UCSD-AML1 (cell line): ENCODE results near the gene CD38.
"Not testable (repeated sequence)": the region's sequence is repeated elsewhere in the genome, so short reads cannot be mapped to it uniquely, and the experiment has no call there.

Experiments
- DNase-seq: peaks from one replicate; lab custom pipeline; 2025; ENCODE audit not compliant: unreplicated experiment; lab: John Stamatoyannopoulos, UW

CD38 gene

DNA sequence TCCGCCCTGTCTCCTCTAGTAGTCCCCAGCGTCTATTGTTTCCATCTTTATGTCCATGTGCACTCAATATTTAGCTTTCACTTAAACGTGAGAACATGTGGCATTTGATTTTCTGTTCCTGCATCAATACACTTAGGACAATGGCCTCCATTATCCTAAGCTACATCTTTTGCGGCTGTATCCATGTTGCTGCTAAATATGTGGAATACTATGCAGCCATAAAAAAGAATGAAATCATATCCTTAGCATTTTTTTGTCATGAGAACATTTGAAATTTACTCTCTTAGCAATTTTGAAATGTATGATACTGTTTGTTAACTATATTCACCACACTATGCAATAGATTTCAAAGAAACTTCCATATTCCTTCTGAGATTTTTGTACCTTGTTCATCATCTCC is 19.8 kb upstream of the CD38 start:
- no peak for DNase-seq

DNA sequence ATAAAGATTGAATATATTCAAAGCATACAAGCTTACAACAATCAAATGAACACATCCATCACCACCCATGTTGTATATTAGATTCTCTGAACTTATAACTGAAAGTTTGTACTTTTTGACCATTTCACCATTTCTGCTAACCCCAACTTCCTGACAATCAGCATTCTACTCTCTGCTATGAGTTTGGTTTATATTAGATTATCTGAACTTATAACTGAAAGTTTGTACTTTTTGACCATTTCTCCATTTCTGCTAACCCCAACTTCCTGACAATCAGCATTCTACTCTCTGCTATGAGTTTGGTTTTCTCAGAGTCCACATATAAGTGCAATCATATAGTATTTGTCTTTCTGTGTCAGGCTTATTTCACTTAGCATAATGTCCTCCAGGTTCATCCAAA is 15.7 kb upstream of the CD38 start:
- not testable (repeated sequence) for DNase-seq

DNA sequence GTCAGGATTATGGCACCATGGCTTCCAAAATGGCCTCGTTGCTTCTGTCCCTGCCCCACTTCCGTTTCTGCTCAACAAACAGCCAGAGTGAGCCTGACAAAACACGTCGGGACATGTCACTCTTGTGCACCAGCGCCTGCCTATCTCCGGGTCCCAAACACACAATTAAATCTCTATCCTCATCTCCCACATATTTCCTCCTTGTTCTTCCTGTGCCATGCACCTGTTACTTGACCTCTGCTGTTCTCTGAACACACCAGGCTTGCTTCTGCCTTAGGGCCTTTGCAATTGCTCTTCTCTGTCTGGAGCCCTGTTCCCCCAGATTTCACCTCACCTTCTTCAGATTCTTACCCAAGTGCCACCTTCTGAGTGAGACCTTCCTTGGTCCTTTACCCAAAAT is 12.7 kb upstream of the CD38 start:
- peak; percentile 24 for DNase-seq

DNA sequence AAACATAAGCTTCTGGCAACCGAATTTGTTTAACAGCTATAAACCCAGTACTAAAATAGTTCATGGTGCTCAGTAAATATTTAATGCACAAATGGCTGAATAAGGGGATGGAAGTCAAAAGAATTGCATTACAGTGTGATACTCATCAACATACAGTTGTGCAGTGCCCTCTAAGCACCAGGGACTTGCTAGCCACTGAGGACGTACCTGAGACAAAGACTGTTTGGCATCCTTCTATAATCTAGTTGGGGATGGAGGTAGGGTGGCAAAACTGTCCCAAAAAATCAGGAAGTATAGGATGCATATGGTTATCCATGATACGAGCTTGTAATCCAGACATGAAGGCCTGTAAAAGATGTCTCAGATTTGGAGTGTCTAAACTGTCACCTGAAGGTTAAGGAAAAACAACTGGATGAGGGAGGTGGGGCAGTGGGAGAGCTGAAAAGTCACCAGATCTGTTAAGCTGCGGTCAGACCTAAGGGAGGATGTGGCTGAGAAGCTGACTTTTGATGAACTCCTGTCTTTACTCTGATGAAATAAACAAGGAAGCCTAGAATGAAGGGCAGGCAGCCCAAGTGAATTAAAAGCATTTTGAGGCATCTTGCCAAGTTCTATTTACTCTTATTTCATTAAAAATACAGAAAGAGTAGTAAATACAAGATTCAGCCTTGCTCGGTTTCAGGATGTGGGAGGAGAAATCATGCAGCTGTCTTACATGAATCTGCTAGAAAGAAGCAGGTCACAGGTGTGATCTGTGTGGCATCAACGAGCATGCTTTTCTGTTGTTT is 12.0 kb upstream of the CD38 start:
- DNase-seq, result no peak

DNA sequence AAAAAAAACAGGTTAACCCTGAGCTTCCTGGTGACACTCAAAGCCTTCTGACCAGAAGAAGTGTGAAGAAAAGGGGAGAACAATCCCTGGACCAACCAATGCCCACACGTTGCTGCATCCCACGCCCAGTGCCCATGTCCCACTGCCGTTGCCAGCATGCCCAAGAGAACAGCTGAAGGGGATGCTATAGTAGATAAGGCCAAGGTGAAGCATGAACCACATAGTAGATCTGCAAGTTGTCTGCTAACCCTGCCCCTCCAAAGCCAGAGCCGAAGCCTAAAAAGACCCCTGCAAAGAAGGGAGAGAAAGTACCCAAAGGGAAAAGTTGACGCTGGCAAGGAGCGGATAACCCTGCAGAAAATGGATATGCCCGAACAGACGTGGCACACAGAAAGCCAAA is 11.3 kb upstream of the CD38 start:
- DNase-seq, result no peak

GRCh38 chr4:15769202-15769601 is 8.9 kb upstream of the CD38 start:
- no peak for DNase-seq

GRCh38 chr4:15771216-15772058 is 6.7 kb upstream of the CD38 start:
- DNase-seq, result no peak

DNA sequence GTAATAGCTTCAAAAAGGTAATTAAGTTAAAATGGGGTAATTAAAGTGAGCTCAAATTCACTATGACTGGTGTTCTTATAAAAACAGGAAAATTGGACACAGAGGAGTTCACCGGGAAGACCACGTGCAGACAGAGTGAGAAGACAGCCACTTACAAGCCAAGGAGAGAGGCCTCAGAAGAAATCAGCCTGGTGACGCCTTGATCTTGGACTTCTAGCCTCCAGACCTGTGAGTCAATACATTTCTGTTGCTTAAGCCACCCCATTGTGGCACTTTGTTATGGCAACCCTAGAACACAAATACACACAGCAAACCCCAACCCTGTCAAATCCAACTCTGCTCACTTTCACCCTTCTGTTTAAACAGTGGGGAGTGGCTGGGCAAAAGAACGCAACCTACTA is 4.1 kb upstream of the CD38 start:
- no peak for DNase-seq

DNA sequence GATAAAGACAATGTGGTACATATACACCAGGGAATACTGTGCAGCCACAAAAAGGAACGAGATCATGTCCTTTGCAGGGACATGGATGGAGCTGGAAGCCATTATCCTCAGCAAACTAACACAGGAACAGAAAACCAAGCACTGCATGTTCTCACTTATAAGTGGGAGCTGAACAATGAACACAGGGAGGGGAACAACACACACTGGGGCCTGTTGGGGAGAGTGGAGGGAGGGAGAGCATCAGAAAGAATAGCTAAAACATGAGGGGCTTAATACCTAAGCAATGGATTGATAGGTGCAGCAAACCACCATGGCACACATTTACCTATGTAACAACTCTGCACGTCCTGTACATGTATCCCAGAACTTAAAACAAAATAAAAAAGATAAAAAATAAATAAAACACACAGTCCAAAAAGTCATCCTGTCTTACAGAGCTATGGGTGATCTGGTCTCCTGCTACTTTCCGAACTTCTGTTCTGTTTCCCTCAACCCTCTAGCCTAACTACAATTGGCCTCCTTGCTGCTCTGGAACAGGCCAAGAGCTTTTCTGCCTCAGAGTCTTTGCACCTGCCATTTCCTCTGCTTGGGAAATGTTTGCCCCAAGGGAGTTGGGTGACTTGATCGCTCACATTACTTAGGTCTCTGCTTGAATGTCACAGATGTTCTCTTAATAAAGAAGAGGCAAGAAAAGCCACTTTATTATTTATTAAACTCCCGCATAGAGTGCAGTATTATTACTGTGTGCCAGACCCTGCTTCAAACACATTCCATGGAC is 1.1 kb upstream of the CD38 start:
- DNase-seq, result no peak

GRCh38 chr4:15777697-15778288 is 335 bp upstream of the CD38 start:
- no peak for DNase-seq

DNA sequence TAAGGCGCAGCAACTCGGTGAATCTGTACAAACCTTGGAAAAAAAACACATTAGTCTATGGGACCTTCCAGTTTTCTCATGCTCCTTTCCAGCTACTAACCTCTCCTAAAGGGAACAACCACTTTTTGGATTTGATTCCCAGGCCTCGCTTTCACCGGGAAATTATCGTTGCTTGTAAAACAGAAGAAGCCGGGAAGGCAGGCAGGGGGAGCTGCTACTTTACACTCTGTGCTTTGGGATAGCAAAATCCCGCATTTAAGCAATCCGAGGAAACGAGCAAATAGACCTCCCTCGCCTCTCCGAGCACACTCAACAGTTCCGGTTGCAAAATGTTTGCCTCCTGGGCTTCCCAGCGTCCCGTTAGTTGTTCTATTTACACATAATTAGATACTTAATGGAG is 1.2 kb downstream of the CD38 start:
- DNase-seq, result no peak

DNA sequence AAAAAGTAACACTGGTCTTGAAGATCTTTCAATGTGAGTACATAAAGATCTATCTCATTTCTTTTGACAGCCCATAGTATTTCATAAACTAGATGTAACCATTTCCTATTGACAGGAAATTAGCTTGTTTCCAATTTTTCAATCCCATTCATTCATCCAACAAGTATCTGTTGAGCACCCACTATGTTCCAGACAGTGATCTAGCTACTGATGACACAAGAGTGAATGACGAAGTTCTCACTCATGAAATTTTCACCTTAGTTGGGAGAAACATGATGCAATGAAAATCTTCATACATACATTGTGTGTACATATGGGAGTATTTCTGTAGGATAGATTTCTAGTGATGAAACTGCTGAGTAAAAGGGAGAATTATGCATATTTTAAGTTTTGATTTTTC is 1.7 kb downstream of the CD38 start:
- no peak for DNase-seq

DNA sequence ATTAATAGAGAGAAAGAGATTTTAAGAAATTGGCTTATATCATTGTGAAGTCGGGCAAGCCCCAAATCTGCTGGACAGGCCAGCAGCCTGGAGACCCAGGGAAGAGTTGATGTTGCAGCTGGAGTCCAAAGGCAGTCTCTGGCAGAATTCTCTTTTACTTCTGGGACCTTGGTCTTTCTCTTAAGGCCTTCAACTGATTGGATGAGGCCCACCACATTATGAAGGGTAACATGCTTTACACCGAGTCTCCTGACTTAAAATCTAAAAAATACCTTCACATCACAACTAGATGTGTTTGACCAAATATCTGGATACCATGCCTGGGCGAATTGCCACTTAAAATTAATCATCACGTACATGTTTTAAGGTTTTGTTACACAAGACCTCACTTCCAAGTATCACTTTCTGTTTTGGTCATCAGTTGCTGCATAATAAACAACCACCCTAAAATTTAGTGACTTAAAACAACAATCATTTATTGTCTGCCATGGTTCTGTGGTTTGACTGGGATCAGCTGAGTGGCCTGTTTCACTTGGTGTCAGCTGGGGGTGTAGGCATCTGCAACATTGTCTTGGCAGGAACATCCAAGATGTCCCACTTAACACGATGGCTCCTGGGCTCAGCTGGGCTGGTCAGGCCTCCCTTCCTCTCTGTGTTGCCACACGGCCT is 3.4 kb downstream of the CD38 start:
- no peak for DNase-seq

GRCh38 chr4:15783676-15784075 is 5.5 kb downstream of the CD38 start:
- DNase-seq, result no peak

- no peak for DNase-seq
Measured at GRCh38 chr4:15784959-15785634, 7.0 kb downstream of the CD38 start.

DNA sequence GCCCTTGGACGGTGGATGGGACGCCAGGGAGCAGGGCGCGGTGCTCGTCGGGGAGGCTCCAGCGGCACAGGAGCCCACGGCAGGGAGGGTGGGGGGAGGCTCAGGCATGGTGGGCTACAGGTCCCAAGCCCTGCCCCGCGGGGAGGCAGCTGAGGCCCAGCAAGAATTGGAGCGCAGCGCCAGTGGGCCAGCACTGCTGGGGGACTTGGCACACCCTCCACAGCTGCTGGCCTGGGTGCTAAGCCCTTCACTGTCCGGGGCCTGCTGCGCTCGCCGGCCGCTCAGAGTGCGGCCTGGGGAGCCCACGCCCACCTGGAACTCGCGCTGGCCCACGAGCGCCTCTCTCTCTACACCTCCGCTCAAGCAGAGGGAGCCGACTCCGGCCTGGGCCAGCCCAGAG is 8.6 kb downstream of the CD38 start:
- no peak for DNase-seq

- DNase-seq, result no peak
Measured at GRCh38 chr4:15792974-15793373, 14.8 kb downstream of the CD38 start.

DNA sequence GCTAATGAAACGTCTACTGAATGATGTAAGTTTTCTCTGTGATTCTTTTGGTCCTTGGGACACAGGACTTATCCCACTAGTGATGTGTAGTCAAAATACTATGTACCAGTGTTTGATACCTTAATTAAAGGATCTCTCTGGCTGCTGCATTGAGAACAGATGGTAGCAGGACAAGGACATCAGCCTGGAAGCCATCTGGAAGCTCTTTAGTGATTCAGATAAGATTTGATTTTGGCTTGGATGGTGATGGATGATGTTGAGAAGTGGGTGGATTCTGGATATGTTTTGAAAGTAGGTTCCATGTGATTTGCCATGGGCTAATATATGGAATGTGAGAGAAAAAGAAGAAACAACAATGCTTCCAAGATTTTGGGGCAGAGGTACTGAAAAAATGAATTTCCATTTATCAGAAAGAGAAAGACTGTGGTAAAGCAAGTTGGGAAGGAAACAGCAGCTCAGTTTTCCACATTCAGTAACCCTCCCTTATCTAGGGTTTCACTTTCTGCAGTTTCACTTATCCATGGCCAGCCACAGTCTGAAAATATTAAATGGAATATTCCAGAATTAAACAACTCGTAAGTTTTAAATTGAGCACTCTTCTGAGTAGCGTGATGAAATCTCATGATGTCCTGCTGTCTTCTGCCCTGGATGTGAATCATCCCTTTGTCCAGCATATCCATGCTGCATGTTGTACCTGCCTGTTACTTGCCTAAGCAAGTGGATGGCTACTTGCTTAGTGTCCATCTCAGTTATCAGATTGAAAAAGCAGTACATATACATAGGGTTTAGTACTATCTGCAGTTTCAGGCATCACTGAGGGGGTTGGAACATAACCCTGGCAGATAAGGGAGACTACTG is 15.6 kb downstream of the CD38 start:
- DNase-seq, result no peak

GRCh38 chr4:15794426-15794825 is 16.3 kb downstream of the CD38 start:
- no peak for DNase-seq
